Activated CD4-positive, CD25-positive, alpha-beta regulatory T cell treated with anti-CD3 and anti-CD28 coated beads, Interleukin-2, amount 50 U/mL, for 16 hours (primary cell): ENCODE measurements around the gene RCCD1.
"Not testable (repeated sequence)": the region's sequence is repeated elsewhere in the genome, so short reads cannot be mapped to it uniquely, and the experiment has no call there.

Source experiments
- DNase-seq: peaks from one replicate; pipeline ENCODE4 v3.0.0-alpha.2; 2020; ENCODE audit warnings: low read depth, low spot score

Gene RCCD1

DNA sequence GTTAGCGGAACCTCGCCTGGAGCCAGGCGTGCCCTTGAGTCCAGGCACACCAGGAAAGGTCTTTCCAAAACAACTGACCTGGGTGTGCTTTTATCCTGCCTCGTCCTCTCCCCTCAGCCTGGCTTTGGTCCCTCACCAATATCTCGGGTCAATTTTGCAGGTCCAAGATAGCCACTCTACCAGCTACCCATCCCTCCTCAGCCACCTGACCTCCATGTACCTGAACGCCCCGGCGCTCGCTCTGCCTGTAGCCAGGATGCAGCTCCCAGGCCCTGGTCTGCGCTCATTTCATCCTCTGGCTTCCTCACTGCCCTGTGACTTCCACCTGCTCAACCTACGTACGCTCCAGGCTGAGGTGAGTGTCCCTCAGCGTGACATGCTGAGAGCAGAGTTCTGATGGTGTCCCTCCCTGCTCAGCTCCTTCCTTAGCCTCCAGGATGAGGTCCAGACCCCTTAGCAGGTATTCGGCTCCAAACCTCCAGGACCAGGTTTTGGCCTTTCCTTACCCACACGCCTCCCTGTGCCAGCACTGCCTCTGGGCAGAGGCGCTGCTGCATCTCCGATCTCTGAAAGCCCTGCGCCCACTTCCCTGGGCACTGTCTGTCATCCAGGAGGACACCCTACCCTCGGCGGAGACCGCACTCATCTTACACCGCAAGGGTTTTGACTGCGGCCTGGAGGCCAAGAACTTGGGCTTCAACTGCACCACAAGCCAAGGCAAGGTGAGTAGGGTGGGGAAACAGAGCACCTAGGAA is 36.5 kb upstream of the RCCD1 start:
- DNase-seq, result no peak

DNA sequence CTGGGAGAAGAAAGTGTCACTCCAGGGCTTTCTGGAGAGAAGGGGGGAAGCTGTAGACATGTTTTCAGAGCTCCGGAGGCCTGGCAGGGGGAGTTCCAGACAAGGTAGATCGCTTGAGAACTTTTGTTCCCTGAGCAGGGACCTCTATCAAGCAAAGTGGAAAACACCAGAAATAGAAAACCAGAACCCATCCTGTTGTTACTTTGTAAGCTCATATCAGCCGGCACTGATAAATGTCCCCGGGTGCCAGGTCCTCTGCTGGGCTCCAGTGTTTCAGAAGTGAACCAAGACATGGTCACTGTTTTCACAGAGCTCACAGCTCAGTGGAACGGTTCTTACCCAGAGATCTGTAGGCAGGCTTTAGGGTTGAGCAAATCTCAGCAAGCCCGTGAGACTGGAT is 35.8 kb upstream of the RCCD1 start:
- DNase-seq, result no peak

DNA sequence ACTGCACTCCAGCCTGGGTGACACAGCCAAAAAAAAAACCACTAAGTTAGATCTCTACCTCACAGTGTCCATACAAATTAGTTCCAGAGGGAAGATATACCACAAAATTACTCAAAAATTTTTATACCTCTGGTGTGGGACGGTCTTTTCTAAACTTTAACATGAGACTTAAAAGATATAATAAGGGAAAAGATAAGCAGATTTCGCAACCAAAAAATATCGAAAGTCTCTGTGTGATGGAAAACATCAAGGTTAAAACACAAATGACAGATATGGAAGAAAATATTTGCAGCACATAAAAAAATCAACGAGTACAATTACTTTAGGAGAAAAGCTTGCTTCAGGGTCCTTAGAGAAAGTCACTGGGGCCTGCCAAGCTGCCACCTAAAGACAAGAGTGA is 32.8 kb upstream of the RCCD1 start:
- DNase-seq, result no peak

DNA sequence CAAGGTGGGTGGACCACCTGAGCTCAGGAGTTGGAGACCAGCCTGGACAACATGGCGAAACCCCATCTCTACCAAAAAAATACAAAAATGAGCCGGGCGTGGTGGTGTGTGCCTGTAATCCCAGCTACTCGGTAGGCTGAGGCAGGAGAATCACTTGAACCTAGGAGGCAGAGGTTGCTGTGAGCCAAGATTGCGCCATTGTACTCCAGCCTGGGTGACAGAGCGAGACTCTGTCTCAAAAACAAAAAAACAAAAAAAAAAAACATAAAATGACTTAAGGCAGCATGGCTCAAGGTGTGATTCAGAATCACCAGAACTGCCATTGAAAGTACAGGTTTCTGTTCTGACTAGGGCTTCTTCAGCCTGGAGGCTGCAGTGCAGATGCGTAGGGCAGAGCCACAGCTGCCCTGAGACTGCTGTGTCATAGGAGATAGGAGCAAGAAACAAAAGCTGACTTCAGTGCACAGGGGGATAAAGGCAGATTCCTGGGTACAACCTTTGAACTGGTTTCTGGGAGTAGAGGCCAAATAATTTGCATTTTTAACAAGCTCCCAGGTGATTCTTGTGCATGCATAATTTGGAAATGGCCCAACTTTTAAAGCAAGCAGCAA is 31.9 kb upstream of the RCCD1 start:
- not testable (repeated sequence) for DNase-seq

DNA sequence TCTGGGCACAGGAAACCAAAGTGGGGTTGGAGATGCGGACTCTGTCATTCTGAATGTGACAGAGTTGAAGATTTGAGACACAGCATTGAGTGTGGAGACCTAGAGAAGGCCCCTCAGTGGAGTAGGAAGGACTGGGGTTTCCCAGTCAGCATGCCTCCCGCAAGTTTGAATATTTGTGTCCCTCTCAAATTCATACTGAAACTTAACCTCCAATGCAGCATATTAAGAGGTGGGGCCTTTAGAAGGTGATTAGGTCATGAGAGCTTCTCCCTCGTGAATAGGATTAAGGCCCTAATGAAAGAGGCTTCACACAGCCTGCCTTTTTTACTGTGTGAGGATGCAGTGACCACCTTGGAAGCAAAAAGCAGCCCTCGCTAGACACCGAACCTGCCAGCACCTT is 30.3 kb upstream of the RCCD1 start:
- no peak for DNase-seq

DNA sequence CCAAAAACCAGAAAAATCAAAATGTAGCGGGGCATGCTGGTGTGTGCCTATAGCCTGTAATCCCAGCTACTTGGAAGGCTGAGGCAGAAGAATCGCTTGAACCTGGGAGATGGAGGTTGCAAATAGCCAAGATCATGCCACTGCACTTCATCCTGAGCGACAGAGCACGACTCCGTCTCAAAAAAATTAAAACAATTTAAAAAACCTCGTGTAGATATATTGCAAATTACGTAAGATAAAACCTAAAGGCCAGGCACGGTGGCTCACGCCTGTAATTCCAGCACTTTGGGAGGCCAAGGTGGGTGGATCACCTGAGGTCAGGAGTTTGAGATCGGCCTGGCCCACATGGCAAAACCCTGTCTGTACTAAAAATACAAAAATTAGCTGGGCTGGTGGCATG is 27.9 kb upstream of the RCCD1 start:
- not testable (repeated sequence) for DNase-seq

DNA sequence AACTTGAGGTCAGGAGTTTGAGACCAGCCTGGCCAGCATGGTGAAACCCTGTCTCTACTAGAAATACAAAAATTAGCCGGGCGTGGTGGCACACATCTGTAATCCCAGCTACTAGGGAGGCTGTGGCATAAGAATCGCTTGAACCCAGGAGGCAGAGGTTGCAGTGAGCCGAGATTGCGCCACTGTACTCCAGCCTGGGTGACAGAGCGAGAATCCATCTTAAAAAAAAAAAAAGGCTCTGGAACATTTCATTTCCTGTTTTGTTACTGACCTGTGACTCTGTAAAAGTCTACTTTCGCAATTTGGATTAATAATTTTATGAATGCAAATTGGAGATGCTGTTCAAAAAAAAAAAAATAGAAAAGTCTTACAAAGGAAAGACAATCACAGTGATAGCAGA is 26.6 kb upstream of the RCCD1 start:
- DNase-seq, result not testable (repeated sequence)

DNA sequence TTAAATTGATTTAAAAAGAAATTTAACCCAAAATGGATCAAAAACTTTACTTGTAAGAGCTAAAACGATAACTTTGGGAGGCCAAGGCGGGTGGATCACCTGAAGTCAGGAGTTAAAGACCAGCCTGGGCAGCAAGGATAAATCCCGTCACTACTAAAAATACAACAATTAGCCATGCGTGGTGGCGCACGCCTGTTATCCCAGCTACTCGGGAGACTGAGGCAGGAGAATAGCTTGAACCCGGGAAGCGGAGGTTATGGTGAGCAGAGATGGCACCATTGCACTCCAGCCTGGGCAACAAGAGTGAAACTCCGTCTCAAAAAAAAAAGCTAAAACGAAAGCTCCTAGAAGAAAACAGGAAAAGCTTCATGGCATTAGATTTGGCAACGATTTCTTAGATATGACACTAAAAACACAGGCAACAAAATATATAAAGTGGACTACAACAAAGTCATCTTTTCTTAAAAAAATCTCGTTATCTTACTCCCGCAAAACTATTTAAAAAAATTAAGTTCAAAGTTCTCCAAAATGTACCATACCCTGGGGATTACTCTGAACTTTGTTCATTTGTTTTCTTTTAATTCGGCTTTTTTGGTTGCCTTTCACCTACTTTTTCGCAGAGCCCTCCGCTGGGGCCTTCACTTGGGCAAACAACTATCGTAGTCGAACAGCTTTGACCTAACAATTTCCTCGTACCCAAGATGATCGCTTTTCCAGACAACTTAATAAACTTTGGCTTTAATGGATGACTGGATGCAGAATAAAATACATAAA is 25.3 kb upstream of the RCCD1 start:
- no peak for DNase-seq

DNA sequence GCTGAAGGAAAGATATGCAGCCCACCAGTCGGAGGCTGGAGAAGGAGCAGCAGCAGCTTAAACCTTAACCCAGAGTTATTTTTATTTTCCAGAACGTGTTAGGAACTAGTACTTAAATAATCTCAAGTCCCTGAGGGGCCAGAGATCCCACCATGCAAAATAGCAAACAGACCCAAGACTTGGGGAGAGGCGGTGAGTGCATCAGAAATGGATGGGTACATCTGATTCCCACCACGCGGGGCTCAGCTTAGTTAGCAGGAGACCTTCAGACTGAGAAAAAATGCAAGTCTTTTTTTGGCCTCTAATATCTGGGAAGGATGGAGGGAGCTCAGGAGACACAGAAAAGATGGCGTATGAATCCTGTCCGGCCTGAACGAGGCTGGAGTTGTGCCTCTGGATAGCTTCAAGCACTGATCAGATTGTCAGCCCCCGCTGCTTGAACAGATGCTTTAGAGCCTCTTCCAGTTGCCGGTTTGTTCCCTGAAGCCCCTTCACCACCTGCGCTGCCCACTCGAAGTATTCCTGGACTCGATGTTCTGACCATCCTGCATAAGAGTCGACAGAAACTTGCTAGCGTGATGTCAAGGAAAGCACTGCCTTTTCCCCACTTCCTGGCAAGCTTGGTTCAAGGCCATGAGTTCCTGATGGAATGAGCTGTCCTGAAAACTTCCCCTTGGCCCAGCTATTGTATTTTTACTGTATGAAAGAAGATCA is 23.7 kb upstream of the RCCD1 start:
- no peak for DNase-seq

DNA sequence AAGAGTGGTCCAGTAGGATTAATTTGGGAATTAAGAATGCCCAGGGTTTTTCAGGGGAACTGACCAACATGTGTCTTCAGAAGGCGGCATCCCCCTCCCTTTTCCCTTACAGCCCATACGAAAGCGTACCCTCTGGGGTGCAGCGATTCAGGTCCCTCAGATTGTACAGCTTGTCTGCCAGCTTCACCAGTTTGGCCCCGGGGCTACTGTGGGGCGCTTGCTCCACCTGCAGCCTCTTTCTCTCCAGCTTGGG is 23.2 kb upstream of the RCCD1 start:
- DNase-seq, result no peak

DNA sequence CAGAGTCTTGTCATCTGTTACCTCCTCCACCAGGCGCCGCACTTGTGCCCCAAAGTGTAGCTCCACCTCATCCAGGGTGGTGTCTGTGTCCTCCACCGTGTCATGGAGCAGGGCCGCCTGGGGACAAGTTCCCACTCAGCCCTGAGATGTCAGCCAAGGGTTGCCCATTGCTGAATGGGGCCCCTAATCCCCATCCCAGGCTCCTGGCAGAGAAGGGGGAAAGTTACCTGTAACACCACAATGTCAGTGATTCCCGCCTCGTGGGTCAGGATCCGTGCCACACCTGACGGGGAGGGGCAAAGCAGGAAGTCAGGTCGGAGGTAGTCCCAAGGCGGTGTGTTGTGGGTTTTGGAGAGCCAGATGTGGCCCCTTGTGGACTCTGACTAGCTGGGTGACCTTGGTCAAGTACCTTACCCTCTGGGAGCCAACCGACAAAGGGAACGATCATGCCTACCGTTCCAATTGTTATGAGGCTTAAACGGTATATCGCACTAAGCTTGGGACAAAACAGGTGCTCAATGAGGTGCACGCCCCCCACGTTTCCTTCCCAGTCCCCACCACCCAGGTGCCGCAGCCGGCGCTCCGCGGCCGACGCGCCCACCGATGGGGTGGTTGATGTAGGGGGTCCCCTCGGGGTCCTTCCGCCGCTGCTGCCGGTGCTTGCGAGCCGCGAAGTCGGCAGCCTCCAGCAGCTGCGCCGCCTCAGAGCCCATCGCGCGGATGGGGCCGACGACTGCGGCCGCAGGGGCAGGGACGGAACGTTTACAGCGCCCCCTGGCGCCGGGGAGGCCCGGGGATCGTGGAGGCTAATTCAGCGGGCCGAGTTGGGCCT is 22.6 kb upstream of the RCCD1 start, which contains the start of gene HDDC3:
Gene HDDC3, minus strand, starts transcription at position 722 of the 832 bp plus-strand sequence. Its CDS starts 9 bp downstream, at position 713.
- DNase-seq, result peak; percentile 80

DNA sequence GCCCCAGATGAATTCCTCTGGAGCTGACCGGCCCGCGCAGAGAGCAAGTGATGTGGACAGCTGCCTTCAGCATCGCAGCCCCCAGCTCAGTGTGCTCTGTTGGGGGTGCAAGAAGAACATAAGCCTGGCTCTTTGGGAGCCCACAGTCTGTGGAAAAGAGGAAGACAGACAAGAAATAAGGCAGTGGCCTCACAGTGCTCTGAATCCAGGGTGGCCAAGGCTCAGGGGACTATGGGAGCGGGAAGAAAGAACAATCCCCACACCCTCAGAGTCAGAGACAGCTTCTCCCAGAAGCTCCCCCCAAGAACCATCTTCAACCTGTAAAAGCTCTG is 22.1 kb upstream of the RCCD1 start:
- DNase-seq, result no peak

DNA sequence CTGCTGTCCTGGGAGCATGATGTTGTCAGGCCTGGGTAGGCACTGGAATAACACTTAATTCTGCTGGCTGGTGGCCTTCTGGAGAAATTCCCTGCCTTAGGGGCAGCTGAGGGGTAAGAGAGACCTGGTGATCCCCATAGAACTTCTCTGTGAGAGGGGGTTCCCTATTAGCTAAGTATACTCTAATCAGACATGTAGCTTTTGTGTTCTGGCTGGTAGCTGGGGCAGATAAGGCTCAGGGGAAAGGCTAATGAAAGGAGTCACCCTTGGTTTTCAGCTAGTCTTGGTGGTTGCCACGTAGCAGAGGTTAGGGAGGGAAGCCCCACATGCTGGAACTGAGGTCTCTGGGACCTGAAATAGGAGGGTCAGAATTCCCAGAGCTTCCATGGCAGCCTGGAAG is 21.4 kb upstream of the RCCD1 start:
- DNase-seq, result no peak

DNA sequence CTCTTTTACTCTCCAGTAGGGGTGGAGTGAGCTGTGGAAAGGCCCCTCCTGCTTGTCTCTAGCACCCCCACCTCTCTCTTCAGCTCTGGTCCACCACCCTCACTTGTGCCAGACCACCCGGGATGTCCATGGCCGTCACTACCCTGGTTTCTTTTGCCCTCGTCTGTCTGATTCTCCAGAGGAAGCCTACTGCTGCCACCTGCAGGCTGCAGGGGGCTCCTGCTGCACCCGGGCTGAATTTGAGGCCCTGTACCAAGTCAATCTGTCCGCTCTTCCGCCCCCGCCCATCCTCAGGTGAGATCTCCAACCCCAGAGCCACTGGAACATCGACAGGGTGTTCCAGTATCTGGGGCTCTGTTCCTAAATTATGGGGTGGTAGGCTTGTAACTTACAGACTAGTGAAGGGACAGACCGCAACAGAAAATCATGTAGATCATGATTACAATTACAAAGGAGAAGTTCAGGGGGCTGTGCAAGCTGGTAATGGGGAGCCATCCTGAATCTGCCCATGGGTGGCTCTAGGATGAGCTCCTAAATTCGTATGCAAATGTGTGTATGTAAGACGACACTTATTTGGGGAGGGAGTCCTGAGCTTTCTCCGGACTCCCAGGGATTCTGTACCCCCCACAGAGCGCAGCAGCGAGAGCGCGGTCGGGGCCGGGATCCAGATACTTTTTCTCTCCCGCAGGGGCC is 20.3 kb upstream of the RCCD1 start:
- DNase-seq, result peak; percentile 70

DNA sequence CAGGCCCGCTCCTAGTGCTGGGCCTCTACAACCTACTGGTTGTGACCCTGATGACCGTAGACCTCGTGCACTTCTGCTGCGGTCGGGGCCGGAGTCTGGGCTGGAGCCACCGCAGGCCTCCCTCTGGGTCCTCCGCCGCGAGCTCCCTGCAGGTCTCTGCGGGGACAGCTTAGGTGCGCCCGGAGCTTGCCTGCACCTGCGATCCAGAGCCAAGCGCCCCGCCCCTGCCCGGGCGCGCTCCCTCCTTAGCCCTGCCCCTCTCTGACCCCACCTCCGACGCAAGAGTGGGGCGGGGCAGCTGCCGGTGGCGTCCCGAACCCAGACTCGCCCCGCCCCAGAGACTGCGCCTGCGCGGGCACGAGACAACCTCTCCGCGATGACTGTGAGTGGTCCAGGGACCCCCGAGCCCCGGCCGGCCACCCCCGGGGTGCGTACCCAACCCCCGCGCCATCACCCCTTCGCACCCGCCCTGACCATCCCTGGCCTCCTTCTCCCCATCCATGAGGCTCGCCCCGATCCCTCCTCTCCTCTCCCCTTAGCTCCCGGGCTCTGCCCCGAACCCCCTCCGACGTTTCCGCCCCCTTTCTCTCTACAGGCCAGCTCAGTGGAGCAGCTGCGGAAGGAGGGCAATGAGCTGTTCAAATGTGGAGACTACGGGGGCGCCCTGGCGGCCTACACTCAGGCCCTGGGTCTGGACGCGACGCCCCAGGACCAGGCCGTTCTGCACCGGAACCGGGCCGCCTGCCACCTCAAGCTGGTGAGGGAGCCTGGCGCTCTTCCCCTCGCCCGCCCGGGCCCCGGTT is 19.5 kb upstream of the RCCD1 start, which contains the start of gene UNC45A:
Gene UNC45A, plus strand, starts transcription at position 337 of the 803 bp plus-strand sequence. Its CDS starts 40 bp downstream, at position 377.
- DNase-seq, result peak; percentile 94

DNA sequence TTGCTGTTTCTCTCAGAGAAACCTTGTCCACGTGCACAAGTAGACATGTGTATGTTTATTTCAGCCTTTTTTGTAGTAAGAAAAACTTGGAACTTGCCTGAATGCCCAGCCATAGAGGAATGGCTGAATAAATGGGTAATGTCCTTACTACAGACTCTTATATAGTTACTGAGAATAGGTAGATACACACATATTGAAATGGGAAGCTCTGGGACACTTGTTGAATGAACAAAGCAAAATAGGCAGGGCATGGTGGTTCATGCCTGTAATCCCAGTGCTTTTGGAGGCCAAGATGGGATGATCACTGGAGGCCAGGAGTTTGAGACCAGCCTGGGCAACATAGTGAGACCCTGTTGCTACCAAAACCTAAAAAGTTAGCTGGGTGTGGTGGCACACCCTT is 17.9 kb upstream of the RCCD1 start:
- DNase-seq, result no peak

DNA sequence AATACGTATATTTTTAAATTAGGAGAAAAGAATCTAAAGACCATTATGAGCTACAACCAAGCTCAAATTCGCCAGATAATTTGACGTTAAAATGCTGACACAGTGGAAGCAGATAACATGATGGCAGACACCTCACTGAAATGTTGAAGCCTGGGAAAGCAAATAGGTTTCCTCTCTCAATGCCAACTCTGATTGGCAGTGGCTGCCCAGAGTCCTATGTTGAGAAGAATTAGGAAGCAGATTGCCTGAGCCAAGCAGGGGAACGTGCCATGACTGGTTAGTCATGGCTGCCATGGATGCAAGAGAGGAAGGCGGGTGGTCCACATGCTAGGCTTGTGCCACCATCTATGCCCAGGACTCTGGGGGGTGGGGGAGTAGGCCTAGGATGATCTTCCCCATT is 16.4 kb upstream of the RCCD1 start:
- DNase-seq, result no peak

DNA sequence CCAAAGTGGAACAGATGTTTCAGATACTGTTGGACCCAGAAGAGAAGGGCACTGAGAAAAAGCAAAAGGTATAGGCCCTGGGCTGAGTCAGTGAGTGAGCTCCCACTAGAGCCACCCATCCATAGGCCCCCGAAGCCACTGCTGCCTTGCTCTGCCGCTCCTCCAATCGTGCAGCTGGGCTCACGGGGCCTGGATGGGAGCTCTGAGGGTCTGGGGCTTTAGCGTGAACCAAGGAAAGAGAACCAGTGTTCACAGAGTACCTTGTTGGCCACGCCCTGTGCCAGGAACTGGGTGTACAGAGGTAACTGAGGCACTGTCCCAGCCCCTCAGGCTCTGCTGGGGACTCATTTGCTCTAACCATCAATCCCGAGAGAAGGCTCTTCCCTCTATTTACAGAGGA is 14.9 kb upstream of the RCCD1 start:
- DNase-seq, result no peak

DNA sequence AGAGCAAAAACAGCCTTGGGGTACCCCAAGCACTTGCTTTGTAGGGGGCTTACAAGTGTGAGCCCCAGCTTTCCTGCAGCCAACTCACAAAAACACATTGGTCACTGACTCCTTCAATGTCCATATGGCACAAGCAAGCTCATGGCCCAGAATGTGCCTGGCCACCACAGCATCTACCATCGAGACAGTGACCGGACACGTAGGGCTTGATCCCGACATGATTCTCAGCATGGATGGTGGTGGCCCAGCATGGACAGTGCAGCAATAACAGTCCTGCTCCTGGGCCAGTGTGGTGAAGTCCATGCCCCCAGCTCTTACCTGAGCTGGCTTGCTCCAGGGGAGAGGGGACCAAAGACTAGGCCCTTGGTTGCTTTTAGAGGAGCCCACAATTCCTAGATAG is 13.6 kb upstream of the RCCD1 start:
- no peak for DNase-seq
